PC-3 (cell line): Measurements from ENCODE around the gene CFAP299.

Source experiments
- EZH2 ChIP-seq: fragments of 300-600 bp; sonication (generic); IDR thresholded peaks from one replicate; pipeline ENCODE4 v1.6.1; 2017; ENCODE audit warnings: antibody characterized with exemption, mild to moderate bottlenecking, low read length; ENCODE audit not compliant: unreplicated experiment
- EZH2phosphoT487 ChIP-seq: fragments of 300-600 bp; sonication (generic); IDR thresholded peaks from 2 replicates; pipeline ENCODE4 v1.6.1; 2018; ENCODE audit warnings: mild to moderate bottlenecking, antibody characterized with exemption, low read length, borderline replicate concordance
- TF ChIP-seq, protein P1 (sequence below): fragments of 300-600 bp; sonication (generic); conservative IDR thresholded peaks from 2 replicates; pipeline ENCODE4 v1.5.1; 2017; ENCODE audit warnings: antibody characterized with exemption, low read depth, mild to moderate bottlenecking, low read length

DNA sequence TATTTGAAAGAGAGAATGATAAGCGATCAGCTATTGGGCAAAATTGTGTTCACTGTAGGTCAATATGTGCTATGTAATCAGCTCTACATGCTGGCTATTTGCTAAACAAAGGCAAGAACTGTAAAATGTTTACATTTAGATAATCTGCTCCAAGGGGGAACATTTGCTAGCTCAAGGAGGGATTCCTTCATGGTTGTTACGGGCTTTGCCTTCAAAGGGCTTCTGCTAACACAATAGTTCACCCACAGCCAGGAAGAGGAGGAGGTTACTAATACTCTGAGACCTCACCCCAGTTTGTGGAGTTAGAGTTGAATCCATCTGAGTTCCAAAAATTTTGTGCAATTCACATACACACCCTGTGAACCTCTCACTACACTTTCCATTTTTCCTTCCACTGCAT is 587.4 kb downstream of the CFAP299 start:
- TF ChIP-seq, protein P1, sequence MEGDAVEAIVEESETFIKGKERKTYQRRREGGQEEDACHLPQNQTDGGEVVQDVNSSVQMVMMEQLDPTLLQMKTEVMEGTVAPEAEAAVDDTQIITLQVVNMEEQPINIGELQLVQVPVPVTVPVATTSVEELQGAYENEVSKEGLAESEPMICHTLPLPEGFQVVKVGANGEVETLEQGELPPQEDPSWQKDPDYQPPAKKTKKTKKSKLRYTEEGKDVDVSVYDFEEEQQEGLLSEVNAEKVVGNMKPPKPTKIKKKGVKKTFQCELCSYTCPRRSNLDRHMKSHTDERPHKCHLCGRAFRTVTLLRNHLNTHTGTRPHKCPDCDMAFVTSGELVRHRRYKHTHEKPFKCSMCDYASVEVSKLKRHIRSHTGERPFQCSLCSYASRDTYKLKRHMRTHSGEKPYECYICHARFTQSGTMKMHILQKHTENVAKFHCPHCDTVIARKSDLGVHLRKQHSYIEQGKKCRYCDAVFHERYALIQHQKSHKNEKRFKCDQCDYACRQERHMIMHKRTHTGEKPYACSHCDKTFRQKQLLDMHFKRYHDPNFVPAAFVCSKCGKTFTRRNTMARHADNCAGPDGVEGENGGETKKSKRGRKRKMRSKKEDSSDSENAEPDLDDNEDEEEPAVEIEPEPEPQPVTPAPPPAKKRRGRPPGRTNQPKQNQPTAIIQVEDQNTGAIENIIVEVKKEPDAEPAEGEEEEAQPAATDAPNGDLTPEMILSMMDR: no peak
- no peak for TF ChIP-seq EZH2
- TF ChIP-seq EZH2phosphoT487: no peak
